Activated CD4-positive, alpha-beta T cell treated with anti-CD3 and anti-CD28 coated beads, Interleukin-2, amount 50 U/mL, for 48 hours (primary cell): Measurements from ENCODE around the gene RAP1GDS1.
"Not testable (repeated sequence)": the region's sequence is repeated elsewhere in the genome, so short reads cannot be mapped to it uniquely, and the experiment has no call there.

Source experiments
- DNase-seq, 2 experiments: peaks; one replicate each; pipeline ENCODE4 v3.0.0-alpha.2; 2020

RAP1GDS1 gene

GRCh38 chr4:98446499-98447375, 185.6 kb downstream of the RAP1GDS1 start:
- DNase-seq: peak; percentile 45 to 65

GRCh38 chr4:98447648-98448047, 186.5 kb downstream of the RAP1GDS1 start:
- no peak for DNase-seq

GRCh38 chr4:98448908-98449307, 187.7 kb downstream of the RAP1GDS1 start:
- peak in 1 of 2 experiments; percentile 18 for DNase-seq

GRCh38 chr4:98452091-98452490, 190.9 kb downstream of the RAP1GDS1 start:
- no peak for DNase-seq

- not testable (repeated sequence) for DNase-seq
Observed at GRCh38 chr4:98457422-98457821, 196.2 kb downstream of the RAP1GDS1 start.

DNA sequence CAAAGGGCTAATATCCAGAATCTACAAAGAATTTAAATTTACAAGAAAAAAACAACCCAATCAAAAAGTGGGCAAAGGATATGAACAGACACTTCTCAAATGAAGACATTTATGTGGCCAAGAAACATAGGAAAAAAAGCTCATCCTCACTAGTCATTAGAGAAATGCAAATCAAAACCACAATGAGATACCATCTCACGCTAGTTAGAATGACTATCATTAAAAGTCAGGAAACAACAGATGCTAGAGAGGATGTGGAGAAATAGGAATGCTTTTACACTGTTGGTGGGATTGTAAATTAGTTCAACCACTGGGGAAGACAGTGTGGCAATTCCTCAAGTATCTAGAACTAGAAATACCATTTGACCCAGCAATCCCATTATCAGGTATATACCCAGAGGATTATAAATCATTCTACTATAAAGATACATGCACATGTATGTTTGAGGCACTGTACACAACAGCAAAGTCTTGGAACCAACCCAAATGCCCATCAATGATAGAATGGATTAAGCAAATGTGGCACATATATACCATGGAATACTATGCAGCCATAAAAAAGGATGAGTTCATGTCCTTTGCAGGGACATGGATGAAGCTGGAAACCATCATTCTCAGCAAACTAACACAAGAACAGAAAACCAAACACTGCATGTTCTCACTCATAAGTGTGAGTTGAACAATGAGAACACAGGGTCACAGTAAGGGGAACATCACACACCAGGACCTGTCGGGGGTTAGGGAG, 200.1 kb downstream of the RAP1GDS1 start:
- not testable (repeated sequence) for DNase-seq

GRCh38 chr4:98462487-98462886, 201.3 kb downstream of the RAP1GDS1 start:
- DNase-seq: no peak

DNA sequence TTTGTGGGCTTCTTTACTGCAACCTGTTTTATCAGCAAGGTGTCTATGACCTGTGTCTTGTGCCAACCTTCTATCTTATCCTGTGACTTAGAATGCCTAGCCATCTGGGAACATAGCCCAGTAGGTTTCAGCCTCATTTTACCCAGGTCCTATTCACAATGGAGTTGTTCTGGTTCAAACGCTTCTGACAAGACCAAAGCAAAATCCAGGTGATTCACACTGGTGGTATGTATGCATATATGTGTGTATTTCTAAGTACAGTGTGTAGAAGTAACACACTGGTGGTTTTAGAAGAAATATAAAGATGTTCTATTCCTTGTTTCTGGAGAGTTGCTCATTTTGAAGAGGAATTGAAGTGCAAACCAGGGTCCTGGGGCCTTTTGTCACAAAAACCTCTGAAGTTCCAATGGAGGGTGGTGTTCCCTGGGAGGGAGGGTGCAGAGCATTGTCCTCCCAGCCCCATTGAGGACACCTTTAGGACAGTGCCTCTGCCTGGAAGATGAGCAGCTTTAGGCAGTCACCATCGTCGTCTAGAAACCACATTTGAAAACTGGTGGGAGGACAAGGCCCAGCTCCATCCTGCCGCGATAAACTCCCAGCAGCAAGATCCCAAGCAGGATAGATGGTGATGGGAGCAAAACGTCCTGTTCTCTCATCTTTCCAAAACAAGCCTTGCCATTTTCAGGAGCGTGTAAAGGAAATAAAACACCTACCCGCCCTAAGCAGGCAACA, 205.8 kb downstream of the RAP1GDS1 start:
- DNase-seq: no peak

DNA sequence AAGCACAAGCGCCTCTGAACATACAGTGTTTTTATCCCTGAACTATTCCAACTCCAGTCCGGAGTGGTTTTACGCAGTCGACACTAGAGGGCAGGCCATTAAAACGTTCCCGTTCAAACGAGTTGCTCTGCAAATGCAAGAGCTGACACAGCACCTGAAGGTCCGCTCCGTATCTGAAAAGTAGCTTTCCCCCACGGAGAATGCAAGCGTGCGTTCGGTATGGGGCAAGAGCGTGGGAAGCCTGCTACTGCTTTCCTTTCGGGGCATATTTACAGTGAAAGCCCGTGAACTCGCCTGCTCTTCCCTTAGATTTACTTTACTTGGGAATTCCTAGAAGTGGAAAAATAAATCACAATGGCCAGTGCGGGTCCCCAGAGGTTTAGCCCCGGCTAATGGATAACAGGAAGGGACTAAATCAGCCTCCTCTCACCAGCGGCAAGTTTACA, 206.5 kb downstream of the RAP1GDS1 start:
- peak; percentile 64 to 76 for DNase-seq

GRCh38 chr4:98468709-98469108, 207.5 kb downstream of the RAP1GDS1 start:
- DNase-seq: no peak

DNA sequence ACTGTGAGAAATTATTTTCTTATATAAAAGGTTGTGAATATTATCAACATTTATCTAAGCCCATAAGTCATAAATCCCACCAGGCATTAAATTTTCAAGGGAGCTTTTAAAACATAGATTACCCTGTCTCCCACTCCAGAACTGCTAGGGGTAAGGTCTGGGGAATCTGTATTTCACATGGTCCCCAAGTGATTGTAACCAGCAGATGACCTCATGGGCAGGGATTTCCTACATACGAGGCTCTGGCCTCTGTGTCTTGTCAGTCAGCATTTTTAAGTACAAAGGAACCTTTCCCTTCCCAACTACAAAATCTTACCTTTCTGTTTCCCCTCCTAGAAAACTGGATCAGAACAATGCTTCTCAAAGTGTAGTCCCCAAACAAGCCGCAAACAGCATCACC, 208.6 kb downstream of the RAP1GDS1 start:
- DNase-seq: no peak

GRCh38 chr4:98470366-98470765, 209.2 kb downstream of the RAP1GDS1 start:
- no peak for DNase-seq

DNA sequence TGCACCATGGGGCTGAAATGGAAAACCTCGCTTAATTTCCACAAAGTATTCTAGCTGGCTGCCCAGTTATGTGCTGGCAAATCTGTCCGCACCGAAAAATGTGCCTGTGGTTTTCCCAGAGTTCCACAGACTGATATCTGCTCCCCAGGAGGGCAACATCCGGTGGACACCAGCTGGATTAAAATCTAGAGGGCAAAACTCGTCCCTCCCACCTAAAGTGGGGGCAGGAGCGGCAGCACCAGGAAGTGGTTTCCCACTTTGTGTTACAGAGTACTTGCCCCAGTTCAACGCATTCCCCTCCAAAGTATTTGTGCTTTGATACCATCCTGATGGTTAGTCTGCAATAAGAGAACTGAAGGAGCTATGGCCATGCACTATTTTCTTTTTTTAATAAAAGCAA, 209.6 kb downstream of the RAP1GDS1 start:
- no peak for DNase-seq

DNA sequence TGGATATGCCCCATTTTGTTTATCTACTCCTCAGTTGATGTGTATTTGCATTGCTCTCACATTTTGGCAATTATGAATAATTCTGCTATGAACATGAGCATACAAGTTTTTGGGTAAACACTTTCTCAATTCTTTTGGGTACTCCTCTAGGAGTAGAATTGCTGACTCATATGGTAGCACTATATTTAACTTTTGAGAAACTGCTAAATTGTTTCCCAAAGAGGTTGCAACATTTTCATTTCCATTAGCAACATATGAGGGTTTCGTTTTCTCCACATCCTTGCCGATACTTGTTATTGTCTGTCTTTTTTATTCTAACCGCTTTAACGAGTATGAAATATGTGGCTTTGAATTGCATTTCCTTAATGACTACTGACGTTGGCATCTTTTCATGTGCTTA, 211.9 kb downstream of the RAP1GDS1 start:
- no peak for DNase-seq

GRCh38 chr4:98474408-98474844, 213.2 kb downstream of the RAP1GDS1 start:
- DNase-seq: no peak

DNA sequence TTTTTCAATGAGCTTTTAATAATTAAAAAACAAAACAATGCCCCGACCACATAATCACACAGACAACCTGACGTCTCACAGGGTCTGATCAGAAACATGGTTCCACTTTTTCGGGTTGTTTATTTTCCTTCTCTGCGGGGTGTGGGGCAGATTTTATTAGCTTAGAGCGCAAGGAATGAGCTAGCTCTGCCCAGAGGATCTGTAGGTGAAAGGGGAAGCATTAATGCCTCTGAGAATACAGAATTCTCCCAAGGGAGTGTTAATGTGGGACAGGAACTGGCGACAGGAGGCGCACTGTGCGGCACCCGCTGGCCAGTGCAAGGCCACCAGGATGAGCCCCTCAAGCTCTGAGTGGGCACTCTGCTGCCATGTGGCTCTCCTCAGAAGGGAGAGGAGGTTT, 215.7 kb downstream of the RAP1GDS1 start:
- DNase-seq: no peak

DNA sequence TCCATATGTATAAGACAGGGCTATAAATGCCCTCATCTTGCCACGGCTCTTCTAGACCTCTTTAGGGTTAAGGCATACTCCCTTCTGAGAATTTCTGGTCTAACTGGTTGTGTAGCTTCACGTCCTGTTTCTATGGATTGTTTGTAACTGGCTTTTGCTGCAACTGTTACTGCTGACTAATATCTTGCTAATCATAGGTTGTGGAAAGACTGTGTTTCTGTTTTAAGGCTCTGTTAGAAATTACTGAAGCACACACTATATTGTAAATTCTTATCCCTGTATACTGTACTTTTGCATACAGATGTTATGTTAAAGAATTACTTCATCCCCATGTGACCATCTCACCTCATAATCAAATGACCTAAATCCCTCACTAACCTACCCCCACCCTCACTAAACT, 218.4 kb downstream of the RAP1GDS1 start:
- not testable (repeated sequence) for DNase-seq

DNA sequence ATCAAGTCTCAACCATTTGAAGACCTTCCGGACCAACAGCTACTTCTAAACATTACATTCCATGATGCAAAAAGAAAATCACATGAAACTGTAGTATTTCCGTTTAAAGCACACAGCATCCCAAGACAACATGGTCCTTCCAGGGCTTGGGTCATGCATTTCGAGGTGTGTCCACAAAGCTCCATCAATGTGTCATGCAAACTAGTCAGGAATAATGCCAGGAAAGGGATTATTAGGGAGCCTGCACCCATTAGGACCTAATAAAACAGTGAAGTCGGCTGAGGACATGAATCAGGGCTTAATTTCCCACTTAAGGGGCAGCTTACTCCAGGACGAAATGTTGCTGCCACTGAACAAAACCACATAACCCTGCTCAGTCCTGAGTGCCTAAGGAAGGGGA, 219.4 kb downstream of the RAP1GDS1 start:
- DNase-seq: no peak

DNA sequence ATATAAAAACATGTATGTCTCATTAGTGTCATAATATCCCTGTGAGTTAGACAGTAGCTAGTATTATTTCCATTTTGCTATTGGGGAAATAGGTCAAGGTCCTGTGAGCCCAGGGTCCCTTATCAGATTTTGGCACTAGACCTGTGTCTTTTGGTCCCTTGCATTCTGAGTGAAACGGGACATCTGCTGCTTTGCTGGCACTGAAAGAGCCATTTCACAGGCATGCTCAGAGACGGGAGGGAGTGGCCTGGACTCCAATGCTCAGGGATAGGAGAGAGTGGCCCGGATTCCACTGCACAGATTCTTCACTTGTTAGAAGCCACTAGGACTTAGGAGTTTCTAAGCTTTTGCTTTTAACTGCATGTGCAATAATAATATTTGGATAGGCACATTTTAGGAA, 220.0 kb downstream of the RAP1GDS1 start:
- DNase-seq: no peak

GRCh38 chr4:98482503-98482846, 221.3 kb downstream of the RAP1GDS1 start:
- no peak for DNase-seq

DNA sequence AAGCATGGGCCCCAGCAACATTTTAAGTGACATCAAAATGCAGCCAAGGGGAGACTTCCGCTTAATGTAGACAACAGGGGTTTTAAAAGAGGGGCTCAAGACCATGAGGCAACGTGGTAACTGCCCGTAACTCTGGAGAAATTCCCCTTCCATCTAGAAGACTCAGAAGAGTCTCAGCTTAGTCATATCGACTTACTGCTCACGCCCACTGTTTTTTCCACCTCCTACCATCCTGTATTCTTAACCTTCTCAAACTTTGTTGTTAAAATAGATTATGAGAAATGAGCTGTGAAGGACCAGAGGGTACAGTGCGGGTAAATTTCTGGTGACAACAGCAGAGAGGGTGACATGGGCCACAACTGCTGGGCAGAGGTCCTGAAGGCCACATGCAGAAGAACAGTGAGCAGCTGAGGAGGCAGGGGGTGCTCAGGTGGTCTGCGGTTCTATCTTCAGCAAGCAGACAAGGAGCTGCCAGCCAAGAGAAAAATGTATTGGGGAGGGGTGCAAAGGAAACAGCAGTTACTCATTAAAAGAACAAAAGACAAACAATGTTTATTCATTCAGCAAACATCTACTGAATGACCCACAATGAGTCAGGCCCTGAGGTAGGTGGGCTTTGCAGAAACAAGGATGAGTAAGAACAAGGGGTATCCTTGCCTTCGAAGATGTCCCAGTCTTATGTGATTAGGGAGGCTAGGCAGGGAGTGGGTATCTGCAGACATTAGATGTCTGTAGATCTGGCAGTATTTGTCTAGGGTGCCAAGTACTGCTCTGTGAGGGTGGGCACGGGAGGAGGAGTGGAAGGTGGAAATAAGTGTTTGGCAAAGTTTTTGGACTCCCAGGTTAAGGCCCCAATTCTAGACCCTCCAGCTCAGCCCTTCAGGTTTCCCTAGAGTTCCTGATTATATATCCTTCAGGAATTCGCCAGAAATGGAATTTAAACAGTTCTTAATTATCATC, 221.9 kb downstream of the RAP1GDS1 start:
- DNase-seq: peak; percentile 39 to 53

DNA sequence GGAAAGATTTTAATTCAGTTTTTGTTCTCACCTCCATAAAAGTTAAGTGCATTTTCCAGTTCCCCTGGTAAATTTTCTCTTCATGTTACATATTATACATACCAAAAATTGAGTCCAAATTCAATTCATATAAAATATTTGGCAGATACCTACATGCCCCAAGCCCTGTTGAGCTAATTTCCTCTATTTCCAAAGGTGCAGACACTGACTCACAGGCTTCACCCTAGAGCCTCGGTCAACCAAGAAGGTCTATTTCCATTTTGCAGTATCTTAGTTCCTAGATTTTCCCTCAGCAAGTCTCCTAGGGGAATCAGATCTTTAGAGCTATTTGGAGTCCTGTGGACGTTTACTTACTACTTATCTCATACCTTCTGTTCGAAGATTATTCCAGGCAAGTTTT, 222.8 kb downstream of the RAP1GDS1 start:
- no peak for DNase-seq
